Right lobe of liver (tissue), 6 donors: ENCODE measurements around the gene PRKAR1A. TPM values are rescaled to one million over a fixed set of nuclear protein-coding genes. Genes with fewer than 3 reads are reported as not detected.

Experiments used
- ATAC-seq, 4 donors: fragments of 200-7000 bp; cut with Tn5 transposase; one replicate each; pipeline ENCODE4 v1.9.1; 2020; ENCODE audit warnings: mild to moderate bottlenecking in 4 of 4, moderate library complexity in 4 of 4
- DNase-seq, 3 donors: peaks; one replicate each; pipeline ENCODE4 v3.0.0-alpha.2; 2020
- H3K27ac ChIP-seq, 3 donors: fragments of 200-600 bp; one replicate each; pipeline ENCODE4 v1.8.0; 2022
- H3K27me3 ChIP-seq, 2 donors: fragments of 200-600 bp; one replicate each; pipeline ENCODE4 v1.8.0; 2022
- H3K36me3 ChIP-seq, 4 donors: fragments of 200-600 bp; sonication (generic) in 1 of 4; one replicate each; pipeline versions ENCODE4 v1.5.1 to v1.8.0; 2017 to 2022; ENCODE audit warnings: control low read depth in 1 of 4
- H3K4me1 ChIP-seq, 4 donors: fragments of 200-600 bp; sonication (generic) in 1 of 4; one replicate each; pipeline versions ENCODE4 v1.5.1 to v1.8.0; 2017 to 2022; ENCODE audit warnings: control low read depth in 1 of 4
- H3K4me3 ChIP-seq, 3 donors: fragments of 200-600 bp; one replicate each; pipeline ENCODE4 v1.8.0; 2022
- H3K9me3 ChIP-seq, 4 donors: fragments of 200-600 bp; sonication (generic) in 1 of 4; one replicate each; pipeline versions ENCODE4 v1.5.1 to v1.8.0; 2017 to 2022; ENCODE audit warnings: control low read depth in 1 of 4
- CTCF ChIP-seq, 4 donors: fragments of 200-600 bp in 3 of 4; fragments of 450-650 bp in 1 of 4; IDR thresholded peaks; one replicate each; pipeline versions ENCODE4 v1.5.1 to v1.8.0; 2016 to 2022; ENCODE audit warnings: antibody characterized with exemption in 4 of 4, mild to moderate bottlenecking in 2 of 4
- POLR2A ChIP-seq: fragments of 450-650 bp; IDR thresholded peaks from one replicate; pipeline ENCODE4 v1.6.1; 2017; ENCODE audit warnings: antibody characterized with exemption, mild to moderate bottlenecking
- WGBS: methylation state at CpG from one replicate; pipeline ENCODE4 v1.1.6; 2018; ENCODE audit warnings: low coverage, low lambda C conversion rate; ENCODE audit not compliant: insufficient coverage; ENCODE audit errors: missing lambda C conversion rate; 5-methylcytosine and 5-hydroxymethylcytosine counted together
- intact Hi-C, 2 donors: fragments of 100-400 bp; cut with DNase I; formaldehyde crosslinking; loops; one replicate each; pipeline versions ENCODE4 v1.11.2 to v1.14.1; 2022
- total RNA-seq, 6 experiments: library from RNA; depleted of rRNA in 2 of 6; stranded (reverse); fragments of >200 nt in 2 of 6; fragmentation: NEBNext Ultra II Directional in 3 of 6; extraction: Animal tissue kit (Norgen Biotek cat#: 25700) in 3 of 6; gene quantifications; one replicate each; pipeline versions ENCODE4 v1.1.0 to v1.2.4, GENCODE V29; 2016 to 2023
- donor health status: DM: no; HTN: yes; CAD: no.
- donor health status: DM: no; HTN: no; CAD: no.
- donor health status: DM: no; HTN: no; CAD: no.
- donor health status: DM: no; HTN: yes; CAD: no.
- donor health status: DM: no; HTN: yes; CAD: no.

PRKAR1A gene
- total RNA-seq, 6 experiments from 2014 or later: 109 to 172 (median 136) TPM

- 89% methylated on average over 4 of the region's 6 CpGs for WGBS
- H3K27me3 ChIP-seq: no peaks in the 10 kb centered on the region
- no peaks in the 10 kb centered on the region for H3K9me3 ChIP-seq
- no peak overlapping the region for H3K27ac ChIP-seq
- H3K4me1 ChIP-seq: peaks cover 0 to 17% (median 4%) of the 10 kb centered on the region in 4 donors
- ATAC-seq (no peak), DNase-seq (no peak)
- no peak overlapping the region for H3K4me3 ChIP-seq
- TF ChIP-seq POLR2A (no peak), CTCF (IDR thresholded peaks at IDR 0.05) (no peak)
- intact Hi-C loops: no loop called here
- H3K36me3 ChIP-seq: peaks cover 0 to 58% (median 27%) of the 10 kb centered on the region in 4 donors
Measured at GRCh38 chr17:68541816-68542215, 29.6 kb downstream of the PRKAR1A start.

DNA sequence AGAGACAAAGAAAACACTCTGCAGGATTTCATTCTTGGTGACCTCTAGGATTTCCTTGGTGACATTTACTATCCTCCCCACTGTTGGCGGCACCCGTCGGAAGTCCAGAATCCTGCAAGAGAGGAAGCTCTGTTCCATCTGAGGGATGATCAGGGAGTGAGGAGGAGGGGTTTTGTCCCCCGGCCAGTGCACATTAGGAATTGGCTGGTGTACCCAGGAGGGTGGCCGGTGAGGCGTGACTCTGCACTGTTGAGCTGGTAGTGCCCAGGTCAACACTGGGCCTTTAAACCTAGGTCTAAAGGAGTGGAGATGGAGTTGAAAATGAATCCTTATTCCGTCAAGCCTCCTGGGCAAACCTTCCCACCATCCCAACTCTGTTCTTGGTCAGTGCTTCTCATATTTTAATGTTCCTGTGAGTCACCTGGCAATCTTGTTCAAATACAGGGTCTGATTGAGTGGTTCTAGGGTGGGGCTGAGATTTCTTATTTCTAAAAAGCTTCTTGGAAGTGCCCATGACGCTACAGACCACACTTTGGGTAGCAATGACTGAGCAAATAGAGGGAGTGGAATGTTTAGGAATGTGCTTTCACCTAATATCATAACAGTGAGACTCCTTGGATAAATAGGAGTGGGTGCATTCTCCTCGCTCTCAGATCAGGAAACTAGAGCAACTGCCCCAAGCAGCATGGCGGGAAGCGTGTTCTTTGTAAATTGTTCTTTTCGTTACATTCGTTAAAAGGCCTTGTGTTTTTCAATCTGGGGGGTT lies 30.7 kb downstream of the PRKAR1A start:
- ATAC-seq (no peak), DNase-seq (no peak)
- no peak for TF ChIP-seq CTCF (IDR thresholded peaks at IDR 0.05)
- TF ChIP-seq POLR2A: no peak
- Histone ChIP-seq H3K4me3 (no peak overlapping the region), H3K36me3 (peaks cover 0 to 47% (median 19%) of the 10 kb centered on the region in 4 donors), H3K27me3 (no peaks in the 10 kb centered on the region), H3K9me3 (no peaks in the 10 kb centered on the region), H3K4me1 (peaks cover 0 to 17% (median 4%) of the 10 kb centered on the region in 4 donors), H3K27ac (no peak overlapping the region)
- intact Hi-C loops: no loop called here
- WGBS: 89% methylated on average over 11 of the region's 13 CpGs

- Histone ChIP-seq H3K4me3 (no peak overlapping the region), H3K27me3 (no peaks in the 10 kb centered on the region), H3K4me1 (peaks cover 0 to 15% (median 4%) of the 10 kb centered on the region in 4 donors), H3K27ac (no peak overlapping the region), H3K36me3 (peaks cover 0 to 33% (median 7%) of the 10 kb centered on the region in 4 donors), H3K9me3 (no peaks in the 10 kb centered on the region)
- DNase-seq (no peak), ATAC-seq (no peak)
- 73% methylated on average over 10 of the region's 12 CpGs for WGBS
- TF ChIP-seq CTCF (IDR thresholded peaks at IDR 0.05): no peak
- no peak for TF ChIP-seq POLR2A
- intact Hi-C loops: no loop called here
Measured at GRCh38 chr17:68544111-68544915, 32.1 kb downstream of the PRKAR1A start.

GRCh38 chr17:68556551-68556950 lies 44.3 kb downstream of the PRKAR1A start:
- H3K4me3 ChIP-seq: no peak overlapping the region
- WGBS: 83% methylated on average over 4 of the region's 4 CpGs
- H3K36me3 ChIP-seq: peaks cover 0 to 34% (median 6%) of the 10 kb centered on the region in 4 donors
- TF ChIP-seq CTCF (IDR thresholded peaks at IDR 0.05) (no peak), POLR2A (no peak)
- no peaks in the 10 kb centered on the region for H3K9me3 ChIP-seq
- ATAC-seq (no peak), DNase-seq (no peak)
- no peak overlapping the region for H3K27ac ChIP-seq
- no peaks in the 10 kb centered on the region for H3K27me3 ChIP-seq
- H3K4me1 ChIP-seq: peaks cover 0 to 2% (median 0%) of the 10 kb centered on the region in 4 donors
- intact Hi-C loops: no loop called here
